Liver (tissue), 3 donors: ENCODE results near the gene NEUROD1.

Source experiments
- GABPA ChIP-seq, 2 donors: IDR thresholded peaks in 1 of 2; conservative IDR thresholded peaks in 1 of 2; 2 replicates each; pipeline ENCODE4 v1.6.1; 2016; ENCODE audit warnings: antibody characterized with exemption in 2 of 2, mild to moderate bottlenecking in 1 of 2, moderate library complexity in 1 of 2
- NR2F2 ChIP-seq: IDR thresholded peaks from 2 replicates; pipeline ENCODE4 v1.6.1; 2016; ENCODE audit warnings: antibody characterized with exemption
- RAD21 ChIP-seq, 2 donors: IDR thresholded peaks; 2 replicates each; pipeline ENCODE4 v1.6.1; 2016; ENCODE audit warnings: antibody characterized with exemption in 2 of 2, mild to moderate bottlenecking in 2 of 2
- SP1 ChIP-seq: IDR thresholded peaks from 2 replicates; pipeline ENCODE4 v1.6.1; 2018; ENCODE audit warnings: antibody characterized with exemption, mild to moderate bottlenecking
- TAF1 ChIP-seq: conservative IDR thresholded peaks from 2 replicates; pipeline ENCODE4 v1.6.1; 2016; ENCODE audit warnings: antibody characterized with exemption, mild to moderate bottlenecking
- YY1 ChIP-seq: IDR thresholded peaks from 2 replicates; pipeline ENCODE4 v1.6.1; 2016; ENCODE audit warnings: antibody characterized with exemption, mild to moderate bottlenecking
- TF ChIP-seq, protein P1 (sequence below): fragments of 150-350 bp; IDR thresholded peaks from 2 replicates; pipeline ENCODE4 v1.5.1; 2017; ENCODE audit warnings: improper control_type of control experiment, low read depth, low read length; ENCODE audit not compliant: missing input control
- TF ChIP-seq, protein P2 (sequence below): IDR thresholded peaks from 2 replicates; pipeline ENCODE4 v1.6.1; 2016; ENCODE audit warnings: antibody characterized with exemption
- TF ChIP-seq, protein P3 (sequence below): IDR thresholded peaks from 2 replicates; pipeline ENCODE4 v1.6.1; 2016; ENCODE audit warnings: antibody characterized with exemption
- TF ChIP-seq, protein P4 (sequence below): IDR thresholded peaks from 2 replicates; pipeline ENCODE4 v1.6.1; 2016; ENCODE audit warnings: antibody characterized with exemption, mild to moderate bottlenecking
- donor health status: healthy.
- donor health status: healthy.

DNA sequence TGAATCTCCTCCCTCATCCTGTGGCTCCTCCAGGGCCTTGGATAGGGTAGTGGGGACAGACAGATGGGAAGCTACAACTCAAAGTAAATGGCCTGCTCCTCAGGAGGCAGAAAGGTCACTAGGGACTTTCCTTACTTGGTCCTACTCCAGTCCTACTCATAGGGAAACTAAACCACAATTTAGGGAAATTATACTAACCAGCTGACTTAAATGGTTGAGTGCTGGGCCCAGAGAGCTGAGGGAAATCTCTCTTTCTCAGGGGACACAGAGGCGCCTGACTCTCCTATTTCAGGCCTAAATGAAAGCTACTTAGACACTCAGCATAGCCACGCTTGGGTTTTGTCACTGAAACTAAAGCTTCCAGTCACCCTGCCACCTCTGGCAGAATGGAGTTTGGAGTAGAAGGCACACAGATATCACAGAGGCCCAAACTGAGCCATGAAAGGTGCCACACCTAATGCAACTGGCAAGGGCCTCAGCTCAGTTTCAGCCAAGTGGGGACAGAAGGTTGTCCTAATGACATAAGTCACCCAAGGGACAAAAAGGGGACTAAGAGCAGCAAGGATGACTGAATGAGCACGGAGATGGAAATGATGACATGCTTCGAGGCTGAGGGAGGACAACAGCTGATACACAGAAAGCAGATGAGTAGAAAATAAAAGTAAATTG is 47.5 kb downstream of the NEUROD1 start:
- TF ChIP-seq, protein P1, sequence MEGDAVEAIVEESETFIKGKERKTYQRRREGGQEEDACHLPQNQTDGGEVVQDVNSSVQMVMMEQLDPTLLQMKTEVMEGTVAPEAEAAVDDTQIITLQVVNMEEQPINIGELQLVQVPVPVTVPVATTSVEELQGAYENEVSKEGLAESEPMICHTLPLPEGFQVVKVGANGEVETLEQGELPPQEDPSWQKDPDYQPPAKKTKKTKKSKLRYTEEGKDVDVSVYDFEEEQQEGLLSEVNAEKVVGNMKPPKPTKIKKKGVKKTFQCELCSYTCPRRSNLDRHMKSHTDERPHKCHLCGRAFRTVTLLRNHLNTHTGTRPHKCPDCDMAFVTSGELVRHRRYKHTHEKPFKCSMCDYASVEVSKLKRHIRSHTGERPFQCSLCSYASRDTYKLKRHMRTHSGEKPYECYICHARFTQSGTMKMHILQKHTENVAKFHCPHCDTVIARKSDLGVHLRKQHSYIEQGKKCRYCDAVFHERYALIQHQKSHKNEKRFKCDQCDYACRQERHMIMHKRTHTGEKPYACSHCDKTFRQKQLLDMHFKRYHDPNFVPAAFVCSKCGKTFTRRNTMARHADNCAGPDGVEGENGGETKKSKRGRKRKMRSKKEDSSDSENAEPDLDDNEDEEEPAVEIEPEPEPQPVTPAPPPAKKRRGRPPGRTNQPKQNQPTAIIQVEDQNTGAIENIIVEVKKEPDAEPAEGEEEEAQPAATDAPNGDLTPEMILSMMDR, result no peak
- TF ChIP-seq GABPA (IDR thresholded peaks at IDR 0.05 in 1 of 2, conservative IDR thresholded peaks at IDR 0.05 in 1 of 2) (no peak), TAF1 (no peak), RAD21 (IDR thresholded peaks at IDR 0.05) (no peak), NR2F2 (no peak), SP1 (no peak), YY1 (no peak)
- TF ChIP-seq, protein P2, sequence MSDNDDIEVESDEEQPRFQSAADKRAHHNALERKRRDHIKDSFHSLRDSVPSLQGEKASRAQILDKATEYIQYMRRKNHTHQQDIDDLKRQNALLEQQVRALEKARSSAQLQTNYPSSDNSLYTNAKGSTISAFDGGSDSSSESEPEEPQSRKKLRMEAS, result no peak
- TF ChIP-seq, protein P3, sequence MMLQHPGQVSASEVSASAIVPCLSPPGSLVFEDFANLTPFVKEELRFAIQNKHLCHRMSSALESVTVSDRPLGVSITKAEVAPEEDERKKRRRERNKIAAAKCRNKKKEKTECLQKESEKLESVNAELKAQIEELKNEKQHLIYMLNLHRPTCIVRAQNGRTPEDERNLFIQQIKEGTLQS, result no peak
- TF ChIP-seq, protein P4, sequence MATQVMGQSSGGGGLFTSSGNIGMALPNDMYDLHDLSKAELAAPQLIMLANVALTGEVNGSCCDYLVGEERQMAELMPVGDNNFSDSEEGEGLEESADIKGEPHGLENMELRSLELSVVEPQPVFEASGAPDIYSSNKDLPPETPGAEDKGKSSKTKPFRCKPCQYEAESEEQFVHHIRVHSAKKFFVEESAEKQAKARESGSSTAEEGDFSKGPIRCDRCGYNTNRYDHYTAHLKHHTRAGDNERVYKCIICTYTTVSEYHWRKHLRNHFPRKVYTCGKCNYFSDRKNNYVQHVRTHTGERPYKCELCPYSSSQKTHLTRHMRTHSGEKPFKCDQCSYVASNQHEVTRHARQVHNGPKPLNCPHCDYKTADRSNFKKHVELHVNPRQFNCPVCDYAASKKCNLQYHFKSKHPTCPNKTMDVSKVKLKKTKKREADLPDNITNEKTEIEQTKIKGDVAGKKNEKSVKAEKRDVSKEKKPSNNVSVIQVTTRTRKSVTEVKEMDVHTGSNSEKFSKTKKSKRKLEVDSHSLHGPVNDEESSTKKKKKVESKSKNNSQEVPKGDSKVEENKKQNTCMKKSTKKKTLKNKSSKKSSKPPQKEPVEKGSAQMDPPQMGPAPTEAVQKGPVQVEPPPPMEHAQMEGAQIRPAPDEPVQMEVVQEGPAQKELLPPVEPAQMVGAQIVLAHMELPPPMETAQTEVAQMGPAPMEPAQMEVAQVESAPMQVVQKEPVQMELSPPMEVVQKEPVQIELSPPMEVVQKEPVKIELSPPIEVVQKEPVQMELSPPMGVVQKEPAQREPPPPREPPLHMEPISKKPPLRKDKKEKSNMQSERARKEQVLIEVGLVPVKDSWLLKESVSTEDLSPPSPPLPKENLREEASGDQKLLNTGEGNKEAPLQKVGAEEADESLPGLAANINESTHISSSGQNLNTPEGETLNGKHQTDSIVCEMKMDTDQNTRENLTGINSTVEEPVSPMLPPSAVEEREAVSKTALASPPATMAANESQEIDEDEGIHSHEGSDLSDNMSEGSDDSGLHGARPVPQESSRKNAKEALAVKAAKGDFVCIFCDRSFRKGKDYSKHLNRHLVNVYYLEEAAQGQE, result no peak
